HepG2 (cell line): ENCODE measurements around the gene TRMT10C. TPM values are rescaled to one million over a fixed set of nuclear protein-coding genes. Genes with fewer than 3 reads are reported as not detected.

Source experiments
- ATRX ChIP-seq: sonication (generic); formaldehyde crosslinking; IDR thresholded peaks from 2 replicates; pipeline ENCODE4 v1.4.0; 2020; ENCODE audit warnings: missing genetic modification reagents, borderline replicate concordance
- KLF13 ChIP-seq: sonication (generic); formaldehyde crosslinking; IDR thresholded peaks from 2 replicates; pipeline ENCODE4 v1.4.0; 2020; ENCODE audit warnings: mild to moderate bottlenecking, missing genetic modification reagents
- LRRFIP1 ChIP-seq: sonication (generic); formaldehyde crosslinking; conservative IDR thresholded peaks from 2 replicates; pipeline ENCODE4 v1.4.0; 2020; ENCODE audit warnings: missing genetic modification reagents
- MNT ChIP-seq: fragments of 450-650 bp; IDR thresholded peaks from 2 replicates; pipeline ENCODE4 v1.6.1; 2016
- SCMH1 ChIP-seq: sonication (generic); formaldehyde crosslinking; IDR thresholded peaks from 2 replicates; pipeline ENCODE4 v1.9.0; 2021; ENCODE audit warnings: missing genetic modification reagents, mild to moderate bottlenecking, borderline replicate concordance
- XBP1 ChIP-seq: sonication (generic); formaldehyde crosslinking; IDR thresholded peaks from 2 replicates; pipeline ENCODE4 v1.5.0; 2020; ENCODE audit warnings: missing genetic modification reagents
- ZNF484 ChIP-seq: sonication (generic); formaldehyde crosslinking; IDR thresholded peaks from 2 replicates; pipeline ENCODE4 v1.5.1; 2020; ENCODE audit warnings: mild to moderate bottlenecking, low read depth, missing genetic modification reagents, borderline replicate concordance
- ZNF577 ChIP-seq: sonication (generic); formaldehyde crosslinking; IDR thresholded peaks from 2 replicates; pipeline ENCODE4 v1.4.0; 2020; ENCODE audit warnings: mild to moderate bottlenecking, low read depth, missing genetic modification reagents, borderline replicate concordance
- ZNF772 ChIP-seq: sonication (generic); formaldehyde crosslinking; IDR thresholded peaks from 2 replicates; pipeline ENCODE4 v1.5.0; 2020; ENCODE audit warnings: mild to moderate bottlenecking, missing genetic modification reagents
- ZNF891 ChIP-seq: sonication (generic); formaldehyde crosslinking; IDR thresholded peaks from 2 replicates; pipeline ENCODE4 v1.5.0; 2020; ENCODE audit warnings: mild to moderate bottlenecking, missing genetic modification reagents
- polyA plus RNA-seq, 8 experiments: library from polyadenylated mRNA; depleted of rRNA in 3 of 8; stranded (reverse) in 7 of 8; unstranded in 1 of 8; fragments of >200 nt; fragmentation: Illumina TruSeq in 4 of 8; extraction: Trizol in 4 of 8; gene quantifications; 2 replicates each; pipeline versions ENCODE4 v1.2.1 to v1.2.3, GENCODE V29; 2011 to 2016; ENCODE audit warnings: low read depth in 4 of 8, missing spikeins in 1 of 8, mixed read lengths in 1 of 8; ENCODE audit not compliant: insufficient read depth in 1 of 8
- total RNA-seq, 5 experiments: library from RNA; depleted of rRNA; stranded (reverse); fragments of >200 nt; fragmentation: Illumina TruSeq; extraction: Trizol; gene quantifications; 2 replicates each; pipeline ENCODE4 v1.2.3, GENCODE V29; 2016; ENCODE audit warnings: low read depth in 1 of 5
- TF ChIP-seq, protein P1 (sequence below): sonication (generic); IDR thresholded peaks from 2 replicates; pipeline ENCODE4 v1.6.1; 2016; ENCODE audit warnings: low read depth, borderline replicate concordance
- TF ChIP-seq, protein P2 (sequence below): sonication (generic); formaldehyde crosslinking; IDR thresholded peaks from 2 replicates; pipeline ENCODE4 v1.8.1; 2023; ENCODE audit warnings: missing genetic modification reagents, mild to moderate bottlenecking, borderline replicate concordance
- TF ChIP-seq, protein P3 (sequence below): sonication (generic); formaldehyde crosslinking; IDR thresholded peaks from 2 replicates; pipeline ENCODE4 v1.4.0; 2020; ENCODE audit warnings: mild to moderate bottlenecking, missing genetic modification reagents

TRMT10C gene
- total and polyA plus RNA-seq, 2 of the 13 experiments (the other 11 are each of a cell fraction or from before 2014, with no cell fraction given), result 10.8 to 39.2 TPM

DNA sequence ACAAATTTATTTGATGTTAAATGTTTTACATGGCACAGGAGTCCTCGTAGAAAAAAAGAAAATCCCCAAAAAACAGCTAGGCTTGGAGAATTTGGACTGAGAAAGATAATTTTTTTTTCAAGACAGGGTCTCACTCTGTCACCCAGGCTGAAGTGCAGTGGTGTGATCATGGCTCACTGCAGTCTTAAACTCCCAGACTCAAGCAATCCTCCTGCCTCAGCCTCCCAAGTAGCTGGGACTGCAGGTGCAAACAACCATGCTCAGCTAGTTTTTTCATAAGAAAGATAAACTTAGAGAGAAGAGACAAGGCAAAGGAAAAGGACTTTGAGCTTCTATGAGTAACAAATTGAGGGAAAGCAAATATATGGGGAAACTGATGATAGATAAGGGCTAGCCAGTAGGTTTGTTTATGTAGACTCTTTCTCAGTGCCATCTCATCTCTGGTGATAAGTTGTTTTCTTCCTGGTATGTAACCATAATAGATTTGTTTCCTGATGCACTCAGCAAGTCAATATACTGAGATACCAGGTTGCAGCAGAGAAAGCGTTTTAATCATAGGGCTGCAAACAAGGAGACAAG is 13.1 kb upstream of the TRMT10C start (continued):
- TF ChIP-seq LRRFIP1 (CRISPR knock-in tag), result no peak
- TF ChIP-seq MNT, result no peak
- TF ChIP-seq ZNF772 (CRISPR knock-in tag), result no peak
- no peak for TF ChIP-seq ZNF577 (CRISPR knock-in tag)
- TF ChIP-seq ATRX (CRISPR knock-in tag), result no peak
- TF ChIP-seq, protein P1, sequence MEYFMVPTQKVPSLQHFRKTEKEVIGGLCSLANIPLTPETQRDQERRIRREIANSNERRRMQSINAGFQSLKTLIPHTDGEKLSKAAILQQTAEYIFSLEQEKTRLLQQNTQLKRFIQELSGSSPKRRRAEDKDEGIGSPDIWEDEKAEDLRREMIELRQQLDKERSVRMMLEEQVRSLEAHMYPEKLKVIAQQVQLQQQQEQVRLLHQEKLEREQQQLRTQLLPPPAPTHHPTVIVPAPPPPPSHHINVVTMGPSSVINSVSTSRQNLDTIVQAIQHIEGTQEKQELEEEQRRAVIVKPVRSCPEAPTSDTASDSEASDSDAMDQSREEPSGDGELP, result no peak
- TF ChIP-seq SCMH1 (CRISPR knock-in tag), result no peak
- TF ChIP-seq, protein P2, sequence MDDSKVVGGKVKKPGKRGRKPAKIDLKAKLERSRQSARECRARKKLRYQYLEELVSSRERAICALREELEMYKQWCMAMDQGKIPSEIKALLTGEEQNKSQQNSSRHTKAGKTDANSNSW (CRISPR knock-in tag), result no peak
- TF ChIP-seq XBP1, result no peak
- TF ChIP-seq ZNF484, result no peak
- no peak for TF ChIP-seq ZNF891 (CRISPR knock-in tag)
- no peak for TF ChIP-seq KLF13
- TF ChIP-seq, protein P3, sequence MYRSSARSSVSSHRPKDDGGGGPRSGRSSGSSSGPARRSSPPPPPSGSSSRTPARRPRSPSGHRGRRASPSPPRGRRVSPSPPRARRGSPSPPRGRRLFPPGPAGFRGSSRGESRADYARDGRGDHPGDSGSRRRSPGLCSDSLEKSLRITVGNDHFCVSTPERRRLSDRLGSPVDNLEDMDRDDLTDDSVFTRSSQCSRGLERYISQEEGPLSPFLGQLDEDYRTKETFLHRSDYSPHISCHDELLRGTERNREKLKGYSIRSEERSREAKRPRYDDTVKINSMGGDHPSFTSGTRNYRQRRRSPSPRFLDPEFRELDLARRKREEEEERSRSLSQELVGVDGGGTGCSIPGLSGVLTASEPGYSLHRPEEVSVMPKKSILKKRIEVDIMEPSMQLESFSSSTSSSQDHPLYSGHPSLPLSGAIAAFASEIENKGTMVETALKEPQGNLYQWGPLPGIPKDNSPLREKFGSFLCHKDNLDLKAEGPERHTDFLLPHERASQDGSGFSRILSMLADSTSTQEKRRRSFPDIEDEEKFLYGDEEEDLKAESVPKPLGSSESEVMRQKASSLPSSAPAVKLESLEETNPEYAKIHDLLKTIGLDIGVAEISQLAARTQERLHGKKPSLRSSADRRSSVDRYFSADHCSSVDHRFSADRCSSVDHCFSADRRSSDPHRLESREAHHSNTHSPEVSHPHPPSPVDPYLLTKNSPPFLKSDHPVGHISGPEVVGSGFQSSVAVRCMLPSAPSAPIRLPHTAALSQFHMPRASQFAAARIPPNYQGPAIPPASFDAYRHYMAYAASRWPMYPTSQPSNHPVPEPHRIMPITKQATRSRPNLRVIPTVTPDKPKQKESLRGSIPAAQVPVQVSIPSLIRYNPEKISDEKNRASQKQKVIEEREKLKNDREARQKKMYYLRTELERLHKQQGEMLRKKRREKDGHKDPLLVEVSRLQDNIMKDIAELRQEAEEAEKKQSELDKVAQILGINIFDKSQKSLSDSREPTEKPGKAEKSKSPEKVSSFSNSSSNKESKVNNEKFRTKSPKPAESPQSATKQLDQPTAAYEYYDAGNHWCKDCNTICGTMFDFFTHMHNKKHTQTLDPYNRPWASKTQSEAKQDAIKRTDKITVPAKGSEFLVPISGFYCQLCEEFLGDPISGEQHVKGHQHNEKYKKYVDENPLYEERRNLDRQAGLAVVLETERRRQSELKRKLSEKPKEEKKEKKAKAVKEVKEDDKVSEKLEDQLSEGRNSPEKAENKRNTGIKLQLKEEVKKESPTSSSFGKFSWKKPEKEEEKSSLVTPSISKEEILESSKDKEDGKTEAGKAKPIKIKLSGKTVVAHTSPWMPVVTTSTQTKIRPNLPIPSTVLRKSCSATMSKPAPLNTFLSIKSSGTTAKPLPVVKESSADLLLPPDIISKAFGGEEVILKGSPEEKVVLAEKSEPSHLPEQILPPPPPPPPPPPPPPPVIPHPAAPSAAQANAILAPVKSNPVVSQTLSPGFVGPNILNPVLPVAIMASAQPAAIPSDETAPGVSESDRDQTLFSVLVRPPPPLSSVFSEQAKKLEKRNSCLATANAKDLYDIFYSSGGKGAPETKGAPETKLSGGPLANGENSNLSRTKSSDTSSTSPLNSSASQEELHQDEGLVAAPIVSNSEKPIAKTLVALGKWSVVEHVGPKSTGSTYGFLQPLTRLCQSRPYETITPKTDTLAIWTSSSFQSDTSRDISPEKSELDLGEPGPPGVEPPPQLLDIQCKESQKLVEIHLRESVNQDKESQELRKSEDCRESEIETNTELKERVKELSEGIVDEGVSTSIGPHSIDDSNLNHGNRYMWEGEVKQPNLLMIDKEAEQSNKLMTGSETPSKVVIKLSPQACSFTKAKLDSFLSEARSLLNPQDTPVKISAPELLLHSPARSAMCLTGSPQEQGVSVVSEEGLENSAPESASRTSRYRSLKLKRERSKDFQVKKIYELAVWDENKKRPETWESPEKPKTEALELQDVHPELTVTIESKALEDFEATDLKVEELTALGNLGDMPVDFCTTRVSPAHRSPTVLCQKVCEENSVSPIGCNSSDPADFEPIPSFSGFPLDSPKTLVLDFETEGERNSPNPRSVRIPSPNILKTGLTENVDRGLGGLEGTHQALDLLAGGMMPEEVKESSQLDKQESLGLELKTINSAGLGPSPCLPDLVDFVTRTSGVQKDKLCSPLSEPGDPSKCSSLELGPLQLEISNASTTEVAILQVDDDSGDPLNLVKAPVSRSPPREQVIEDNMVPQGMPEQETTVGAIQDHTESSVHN (CRISPR knock-in tag), result no peak
